Stimulated activated CD8-positive, alpha-beta memory T cell treated with anti-CD3 and anti-CD28 coated beads, Interleukin-15, amount 100 ng/mL, for 48 hours (primary cell): Measurements from ENCODE around the gene XYLT1.

ENCODE experiments used
- DNase-seq, 2 donors: peaks; one replicate each; pipeline ENCODE4 v3.0.0-alpha.2; 2020; ENCODE audit warnings: low read depth in 2 of 2

The XYLT1 gene

DNA sequence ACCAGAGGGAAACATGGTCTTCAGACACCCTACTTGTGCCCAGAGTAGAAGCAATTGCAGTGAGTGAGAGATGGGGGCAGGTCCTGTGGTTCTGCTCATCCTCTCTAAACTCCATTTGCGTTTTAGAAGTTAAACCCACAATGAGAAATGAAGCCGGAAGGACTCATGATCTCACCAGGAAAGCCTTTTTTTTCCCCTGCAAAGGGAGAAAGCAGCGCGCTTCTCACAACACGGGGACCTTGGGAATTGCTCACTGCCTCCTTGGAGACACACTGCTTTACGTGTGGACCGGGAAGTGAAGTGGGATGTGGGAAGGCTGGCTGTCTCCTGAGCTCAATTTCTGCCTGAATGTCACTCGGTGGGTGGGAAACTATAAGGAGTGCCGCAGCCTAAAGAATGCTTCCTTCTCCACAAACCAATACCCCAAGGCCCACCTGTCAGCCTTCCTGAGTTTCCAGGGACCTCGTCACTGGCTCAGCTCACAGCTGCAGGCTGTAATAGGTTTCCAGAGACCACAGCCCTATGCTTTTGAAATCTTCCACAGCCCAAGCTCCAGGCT, 365.4 kb downstream of the XYLT1 start:
- DNase-seq: no peak

DNA sequence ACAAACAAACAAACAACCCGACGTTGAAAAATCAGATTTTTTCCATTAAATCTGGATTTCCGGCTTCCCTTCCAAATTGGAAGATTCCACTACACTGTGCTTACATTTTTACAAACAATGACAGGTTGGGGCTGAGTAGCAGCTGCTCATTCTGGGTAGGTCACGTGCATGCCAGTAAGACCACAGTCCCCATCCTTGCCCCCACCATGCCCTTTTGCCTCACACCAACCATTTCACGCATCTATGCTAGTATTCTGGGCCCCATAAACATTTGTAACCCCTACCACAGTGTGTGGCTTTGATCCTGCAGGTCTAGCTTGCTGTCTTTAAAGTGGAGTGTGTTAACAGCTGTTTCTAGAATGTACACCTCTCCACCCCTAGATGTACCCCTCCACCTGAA, 366.1 kb downstream of the XYLT1 start:
- DNase-seq: no peak

DNA sequence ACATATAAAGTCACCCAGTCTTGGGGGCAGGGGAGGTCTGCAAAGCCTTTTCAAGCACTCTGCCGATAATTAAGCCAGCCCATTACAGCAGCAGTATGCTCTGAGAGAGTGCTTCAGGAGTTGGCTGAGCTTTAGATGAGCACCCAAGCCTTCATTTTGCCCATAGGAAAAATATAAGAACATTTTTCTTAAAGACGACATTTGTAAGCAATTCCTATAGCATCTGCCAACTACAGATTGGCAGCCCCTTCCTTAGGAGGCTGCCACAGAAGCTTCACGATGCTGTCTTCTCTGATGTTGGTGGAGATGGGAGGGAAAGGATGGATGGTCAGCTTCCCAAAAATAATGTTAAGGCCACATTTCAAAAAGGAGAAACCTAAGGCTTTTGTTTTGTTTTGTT, 367.5 kb downstream of the XYLT1 start:
- DNase-seq: no peak

DNA sequence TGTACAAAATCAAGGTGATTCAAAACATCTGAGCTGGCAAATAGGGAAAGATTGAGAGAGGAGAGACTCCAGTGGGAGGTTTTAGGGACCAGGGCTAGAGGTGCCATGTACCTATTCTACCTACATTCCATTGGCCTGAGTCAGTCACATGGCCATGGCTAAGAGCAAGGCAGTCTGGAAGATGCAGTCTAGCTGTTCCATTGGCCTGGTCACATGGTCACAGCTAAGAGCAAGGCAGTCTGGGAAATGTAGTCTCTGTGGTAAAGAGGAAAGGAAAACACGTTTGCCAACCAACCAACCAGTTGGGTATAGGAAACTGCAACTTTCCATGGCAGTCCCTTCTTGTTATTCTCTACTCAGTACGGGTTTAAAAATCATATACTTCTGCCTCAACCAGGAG, 369.1 kb downstream of the XYLT1 start:
- DNase-seq: no peak

DNA sequence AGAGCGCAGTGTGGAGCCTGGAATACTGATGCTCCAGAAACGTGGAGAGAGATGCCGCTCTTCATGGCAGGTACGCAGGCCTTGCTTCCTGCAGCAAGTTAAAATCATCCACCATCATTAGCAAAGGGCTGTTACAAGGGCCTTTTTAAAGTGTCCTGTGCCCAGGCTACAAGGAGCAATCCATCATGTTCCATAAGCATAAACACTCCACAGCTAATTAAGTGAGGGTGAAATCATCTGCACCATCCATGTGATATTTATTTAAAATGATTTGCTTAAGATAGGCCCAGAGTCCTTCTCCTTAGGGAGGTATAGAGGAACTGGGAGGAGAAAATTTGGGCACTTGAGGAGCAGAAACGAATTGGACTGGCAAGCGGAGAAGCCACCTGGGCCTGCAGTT, 372.1 kb downstream of the XYLT1 start:
- no peak for DNase-seq

DNA sequence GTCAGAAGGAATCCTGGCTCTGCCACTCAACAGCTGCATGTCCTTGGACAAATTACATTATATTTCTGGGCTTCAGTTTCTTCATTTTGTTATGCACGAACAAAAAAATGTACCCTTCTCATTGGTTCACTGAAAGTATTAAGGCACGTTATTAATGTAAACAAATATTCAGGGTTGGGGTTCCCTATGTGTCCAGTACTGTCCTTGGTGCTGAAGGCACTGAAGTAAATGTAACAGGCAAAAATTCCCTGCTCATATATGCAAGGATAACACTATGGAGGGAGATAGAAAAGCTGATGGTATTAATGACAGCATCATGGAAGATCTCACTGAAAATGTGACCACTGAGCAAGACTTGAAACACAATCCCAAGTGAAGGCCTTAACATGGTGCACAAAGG, 386.6 kb downstream of the XYLT1 start:
- no peak for DNase-seq

DNA sequence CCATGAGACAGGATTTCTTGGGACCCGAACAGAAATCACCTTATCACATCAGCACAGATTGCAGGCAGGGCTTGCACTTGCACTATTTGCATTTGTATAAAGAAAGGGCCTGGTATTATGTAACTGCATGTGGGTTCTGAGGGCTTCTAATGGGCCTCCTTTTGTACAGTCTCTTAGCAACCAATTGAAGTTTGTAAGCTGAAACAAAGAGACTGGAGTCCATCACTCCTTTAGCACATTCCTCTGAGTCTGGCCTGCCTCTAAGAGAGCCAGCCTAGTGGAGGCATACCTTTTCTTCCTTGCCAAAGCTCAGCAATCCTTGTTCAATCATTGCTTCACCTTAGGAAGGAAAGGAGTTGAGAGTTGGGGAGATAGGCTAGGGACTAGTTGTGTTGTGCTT, 387.1 kb downstream of the XYLT1 start:
- DNase-seq: no peak

DNA sequence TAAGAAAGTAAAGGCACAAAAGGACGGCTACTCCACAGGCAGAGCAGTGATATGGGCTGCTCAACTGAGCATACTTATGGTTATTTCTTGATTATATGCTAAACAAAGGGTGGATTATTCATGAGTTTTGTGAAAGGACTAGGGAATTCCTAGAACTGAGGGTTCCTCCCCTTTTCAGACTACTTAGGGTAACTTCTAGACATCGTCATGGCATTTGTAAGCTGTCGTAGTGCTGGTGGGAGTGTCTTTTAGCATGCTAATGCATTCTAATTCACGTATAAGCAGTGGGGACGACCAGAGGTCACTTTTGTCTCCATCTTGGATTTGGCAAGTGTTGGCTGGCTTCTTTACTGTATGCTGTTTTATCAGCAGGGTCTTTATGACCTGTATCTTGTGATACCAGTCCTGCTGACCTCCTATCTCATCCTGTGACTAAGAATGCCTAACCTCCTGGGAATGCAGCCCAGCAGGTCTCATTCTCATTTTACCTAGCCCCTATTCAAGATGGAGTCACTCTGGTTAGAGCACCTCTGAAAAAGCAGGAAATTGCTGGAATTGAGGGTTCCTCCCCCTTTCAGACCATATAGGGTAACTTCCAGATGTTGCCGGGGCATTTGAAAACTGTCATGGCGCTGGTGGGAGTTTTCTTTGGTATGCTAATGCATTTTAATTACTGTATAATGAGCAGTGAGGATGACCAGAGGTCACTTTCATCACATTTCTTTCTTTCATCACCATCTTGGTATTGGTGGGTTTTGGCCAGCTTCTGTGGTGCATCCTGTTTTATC, 388.5 kb downstream of the XYLT1 start:
- DNase-seq: no peak

DNA sequence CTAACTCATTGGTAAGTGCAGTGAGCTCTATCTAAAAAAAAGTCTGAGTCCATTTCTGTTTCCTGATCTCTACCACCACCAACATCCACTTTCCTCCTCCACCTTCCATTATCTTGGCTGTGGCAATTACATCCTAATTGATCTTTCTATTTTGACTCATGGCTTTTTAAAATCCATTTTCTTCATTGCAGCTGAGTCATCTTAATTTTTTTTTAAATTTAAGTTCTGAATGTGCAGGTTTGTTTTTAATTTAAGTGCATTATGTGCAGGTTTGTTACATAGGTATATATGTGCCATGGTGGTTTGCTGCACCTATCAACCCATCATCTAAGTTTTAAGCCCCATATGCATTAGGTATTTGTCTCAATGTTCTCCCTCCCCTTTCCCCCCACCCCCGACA, 390.7 kb downstream of the XYLT1 start:
- no peak for DNase-seq

DNA sequence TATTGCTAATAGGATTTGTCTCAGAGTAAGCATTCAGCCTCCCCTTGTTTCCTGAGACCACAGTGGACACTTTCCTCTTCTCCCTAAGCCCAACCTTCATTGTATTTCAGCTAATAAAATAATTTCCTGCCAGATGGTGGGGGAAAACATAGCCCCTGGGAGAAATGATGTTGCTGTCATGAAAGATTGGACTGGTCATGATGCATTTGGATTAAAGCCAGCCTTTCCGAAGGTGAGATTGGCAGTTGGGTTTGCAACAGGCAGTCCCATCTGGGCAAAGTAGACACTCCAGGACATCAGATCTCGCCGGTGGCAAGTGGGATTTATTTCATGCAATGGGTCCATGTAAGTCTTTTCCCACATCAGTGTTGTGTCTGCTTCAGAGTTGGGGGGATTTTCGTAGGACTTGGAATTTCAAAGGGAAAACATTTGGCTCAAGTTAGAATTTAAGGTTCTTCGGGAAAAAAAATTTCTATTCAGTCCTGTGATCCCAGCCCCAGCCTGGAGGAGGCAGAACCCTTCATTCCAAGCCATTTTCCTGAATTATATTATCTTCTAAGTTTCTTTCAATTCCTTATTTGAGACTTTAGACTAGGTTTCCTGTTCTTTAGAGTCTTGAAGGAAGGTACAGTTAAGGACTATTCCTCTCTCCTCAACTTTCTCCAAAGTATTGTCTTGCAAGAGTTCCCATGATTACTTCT, 391.7 kb downstream of the XYLT1 start:
- no peak for DNase-seq

DNA sequence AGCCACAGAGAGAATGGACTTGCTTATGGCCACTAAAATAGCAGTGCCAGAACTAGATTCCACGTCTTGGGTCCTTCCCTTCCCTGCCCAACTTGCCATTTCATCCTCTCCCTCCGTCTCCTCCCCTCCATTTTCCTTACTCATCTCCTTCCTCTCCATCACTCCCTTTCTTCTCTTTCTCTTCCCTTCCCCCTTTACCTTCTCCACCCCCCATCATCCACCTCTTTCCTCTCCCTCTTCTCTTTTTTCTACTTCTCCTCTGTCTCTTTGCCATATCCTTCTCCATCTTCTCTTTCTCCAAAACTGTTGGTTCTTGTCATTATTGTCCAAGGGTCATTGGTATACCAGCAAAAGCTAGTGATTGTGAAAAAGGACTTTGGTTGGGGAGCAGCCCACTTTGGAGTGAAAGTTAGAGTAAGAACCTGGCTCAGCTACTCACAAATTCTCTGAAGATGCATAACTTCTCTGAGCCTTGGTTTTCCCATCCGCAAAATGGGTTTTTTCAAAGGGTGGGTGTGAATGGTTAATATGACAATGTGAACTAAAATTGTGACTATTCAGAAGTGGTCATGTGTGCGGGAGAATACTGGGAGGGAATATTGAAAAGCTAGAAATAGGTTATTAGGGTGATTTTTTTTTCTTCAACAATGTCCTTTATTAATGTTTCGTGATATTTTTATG, 393.8 kb downstream of the XYLT1 start:
- no peak for DNase-seq

DNA sequence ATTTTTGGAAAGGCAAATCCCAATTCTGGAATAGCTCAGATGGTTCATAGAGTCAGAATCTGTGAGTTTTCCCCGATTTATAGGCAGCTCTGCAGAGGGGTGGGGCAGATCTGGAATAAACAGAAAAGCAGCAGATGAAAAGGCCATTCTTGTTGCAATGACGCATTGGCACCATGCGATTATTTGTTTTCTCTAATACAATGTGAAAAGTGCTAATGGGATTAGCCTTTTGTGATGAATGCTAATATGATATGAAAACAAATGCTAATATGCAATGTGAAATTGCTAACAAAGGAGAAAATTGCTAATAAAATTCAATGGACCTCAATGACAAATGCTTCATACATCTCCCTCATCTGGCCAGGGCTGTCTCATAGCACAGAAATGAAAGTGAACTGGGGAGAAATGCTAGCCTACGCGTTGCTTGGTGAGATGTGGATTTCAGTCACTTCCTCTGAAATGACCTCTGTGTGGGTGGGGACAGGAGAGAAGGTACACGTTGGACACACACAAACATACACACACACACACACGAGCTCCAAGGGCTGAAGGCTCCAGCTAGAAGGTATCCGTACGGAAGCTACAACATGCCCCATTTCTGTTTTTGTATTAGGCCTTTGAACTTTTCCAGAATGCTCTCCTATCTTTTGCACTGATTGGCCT, 394.5 kb downstream of the XYLT1 start:
- DNase-seq: no peak

DNA sequence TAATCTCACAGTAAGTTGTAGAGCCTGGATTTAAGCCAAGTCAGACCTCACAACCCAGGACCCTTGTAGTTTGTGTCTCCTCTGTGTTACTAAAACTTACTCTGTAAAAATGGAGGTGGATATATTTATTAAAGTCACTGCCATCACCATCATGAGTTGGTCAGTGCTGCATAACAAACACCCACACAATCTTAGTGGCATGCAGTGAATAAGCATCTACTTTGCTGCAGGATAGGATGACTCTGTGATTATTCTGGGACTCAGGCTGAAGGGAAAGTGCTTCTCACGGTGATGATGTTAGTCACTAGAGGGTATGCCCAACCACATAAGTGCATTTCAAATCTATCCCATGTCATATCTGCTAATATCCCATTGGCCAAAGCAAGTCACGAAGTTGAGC, 398.7 kb downstream of the XYLT1 start:
- no peak for DNase-seq

DNA sequence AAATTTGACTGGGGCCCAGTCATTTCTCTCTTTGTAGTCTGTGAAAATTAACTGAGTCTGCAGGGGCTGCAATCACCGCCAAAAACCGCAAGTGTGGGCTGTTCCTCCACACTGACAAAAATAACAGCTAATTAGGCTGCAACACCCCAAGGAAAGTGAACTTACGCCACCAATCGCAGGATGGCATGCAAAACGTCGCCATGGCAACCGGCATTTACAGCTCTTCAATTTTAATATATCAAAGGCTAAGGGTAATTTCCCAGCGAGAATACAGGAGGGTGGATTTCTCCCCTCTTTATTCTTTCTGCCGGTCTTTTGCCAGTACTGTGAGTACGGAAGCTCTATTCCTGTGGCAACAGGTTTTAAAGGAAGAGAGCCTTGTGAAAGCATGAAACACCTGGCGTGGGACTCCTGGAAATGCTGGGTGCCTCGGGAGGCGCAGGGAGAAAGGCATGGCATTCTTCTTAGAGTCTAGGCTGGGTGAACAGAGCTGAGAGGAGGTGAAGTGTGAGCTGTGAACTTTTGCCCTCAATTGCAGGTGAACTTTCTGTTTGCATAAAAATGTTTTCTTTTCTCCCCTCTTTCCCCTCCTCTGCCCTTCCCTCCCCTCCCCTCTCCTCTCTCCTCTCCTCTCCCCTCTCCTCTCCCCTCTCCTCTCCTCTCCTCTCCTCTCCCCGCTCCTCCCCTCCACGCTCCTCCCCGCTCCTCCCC, 399.7 kb downstream of the XYLT1 start:
- DNase-seq: peak; percentile 67 to 72

DNA sequence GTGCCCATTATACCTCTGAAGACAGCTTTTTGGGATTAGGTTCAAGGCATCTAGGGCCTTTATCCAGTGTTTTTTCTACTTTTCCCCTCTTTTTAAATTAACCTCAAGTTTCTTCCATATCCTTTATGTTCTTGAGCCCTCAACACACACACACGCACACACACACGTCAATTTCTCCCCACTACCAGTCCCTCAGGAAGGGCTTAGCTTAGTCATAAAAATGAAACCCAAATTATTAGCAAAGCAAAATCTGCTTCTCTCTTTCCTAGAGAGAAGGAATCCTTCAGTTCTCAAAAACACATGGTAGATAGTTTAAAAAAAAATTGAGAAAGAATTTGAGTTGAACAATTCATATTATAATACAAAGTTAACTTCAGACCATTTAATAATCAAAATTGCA, 401.1 kb downstream of the XYLT1 start:
- DNase-seq: no peak

DNA sequence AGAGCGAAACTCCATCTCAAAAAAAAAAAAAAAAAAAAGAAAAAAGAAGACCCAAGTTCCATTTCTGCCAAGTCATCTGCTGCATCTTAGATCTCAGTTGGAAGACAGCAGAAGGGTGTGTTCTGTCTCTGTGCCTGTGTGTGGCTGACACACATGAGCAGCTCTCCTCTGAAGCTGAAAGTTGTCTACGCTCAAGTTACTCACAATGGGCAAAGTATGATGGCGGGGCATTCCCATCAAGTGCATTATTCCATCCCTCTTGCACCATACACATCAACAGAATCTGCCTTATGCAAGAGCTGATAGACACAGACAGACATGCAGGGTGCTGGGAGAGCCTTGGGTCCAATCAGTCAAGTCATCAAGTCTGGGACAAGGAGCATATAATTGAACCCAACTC, 402.2 kb downstream of the XYLT1 start:
- no peak for DNase-seq

DNA sequence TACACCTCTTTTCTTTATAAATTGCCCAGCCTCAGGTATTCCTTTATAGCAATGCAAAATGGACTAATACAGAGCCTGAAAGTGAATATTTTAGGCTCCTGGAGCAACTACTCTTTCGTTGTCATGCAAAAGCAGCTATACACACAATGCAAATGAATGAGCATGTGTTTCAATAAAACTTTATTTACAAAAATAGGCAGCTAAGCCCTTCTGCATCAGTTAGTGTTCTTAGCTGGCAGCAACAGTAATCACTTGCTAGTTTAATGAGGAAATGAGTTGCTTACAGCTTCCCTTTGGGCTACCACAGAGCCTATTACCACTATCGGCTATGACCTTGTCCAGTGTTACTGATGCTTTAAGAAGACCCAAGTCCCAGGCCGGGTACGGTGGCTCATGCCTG, 402.9 kb downstream of the XYLT1 start:
- DNase-seq: no peak

DNA sequence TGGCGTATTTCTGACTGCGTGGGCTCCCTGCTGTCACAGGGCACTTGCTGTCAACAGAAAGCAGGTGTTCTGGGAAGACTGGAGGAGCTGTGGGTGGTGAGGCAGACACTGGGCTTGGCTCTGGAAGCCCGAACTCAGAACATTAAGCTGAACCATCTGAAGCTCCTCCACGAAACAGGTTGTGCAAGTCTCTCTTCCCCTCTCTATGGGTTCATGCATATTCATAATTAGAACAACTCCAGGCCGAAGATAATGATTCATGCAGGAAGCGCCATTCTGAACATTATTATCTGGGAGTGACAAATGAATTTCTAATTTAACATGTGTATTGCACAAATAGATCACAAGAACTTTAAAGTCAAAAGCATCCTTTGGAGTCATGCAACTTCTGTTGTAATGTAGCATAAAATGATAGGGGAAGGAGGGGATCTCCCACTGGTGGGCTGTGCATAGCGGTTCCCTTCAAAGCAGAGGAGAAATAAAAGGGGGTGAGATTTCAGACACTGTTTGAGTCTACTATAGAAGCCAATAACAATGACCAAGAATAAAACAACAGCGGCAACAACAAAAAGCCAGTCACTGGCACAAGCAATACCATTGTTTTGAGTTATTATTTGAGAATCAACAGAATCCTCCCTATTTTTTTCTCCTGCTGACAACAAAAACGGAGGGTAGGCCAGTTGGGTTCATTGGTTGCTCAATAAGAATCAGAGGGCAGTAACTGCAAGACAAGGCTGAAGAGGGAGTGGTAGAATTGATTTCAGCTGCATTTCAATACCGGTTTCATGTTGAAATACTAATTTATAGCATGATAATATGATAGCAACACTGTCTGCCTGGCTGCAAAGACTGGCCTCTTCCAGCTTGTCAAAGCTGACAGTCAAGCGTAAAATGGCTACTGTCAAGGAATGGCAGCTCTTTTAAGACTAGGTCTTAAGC, 407.3 kb downstream of the XYLT1 start:
- no peak for DNase-seq

DNA sequence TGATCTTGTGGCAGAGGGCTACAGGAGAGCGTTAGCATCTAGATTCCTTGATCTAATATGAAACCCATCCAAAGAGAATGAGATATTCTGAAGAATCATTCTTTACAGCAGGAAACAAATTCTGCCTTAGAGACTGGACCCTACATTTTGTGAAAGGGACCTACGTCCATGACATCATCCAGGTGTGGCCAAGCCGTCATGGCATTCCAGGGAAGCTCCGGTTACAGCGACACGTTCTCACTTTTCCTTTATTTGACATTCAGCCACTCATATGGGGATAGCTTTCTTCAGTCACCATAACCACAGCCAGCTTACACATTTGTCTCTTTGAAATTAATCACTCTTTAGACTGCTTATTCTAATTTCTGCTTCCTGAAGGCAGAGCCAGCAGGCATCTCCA, 408.1 kb downstream of the XYLT1 start:
- no peak for DNase-seq

DNA sequence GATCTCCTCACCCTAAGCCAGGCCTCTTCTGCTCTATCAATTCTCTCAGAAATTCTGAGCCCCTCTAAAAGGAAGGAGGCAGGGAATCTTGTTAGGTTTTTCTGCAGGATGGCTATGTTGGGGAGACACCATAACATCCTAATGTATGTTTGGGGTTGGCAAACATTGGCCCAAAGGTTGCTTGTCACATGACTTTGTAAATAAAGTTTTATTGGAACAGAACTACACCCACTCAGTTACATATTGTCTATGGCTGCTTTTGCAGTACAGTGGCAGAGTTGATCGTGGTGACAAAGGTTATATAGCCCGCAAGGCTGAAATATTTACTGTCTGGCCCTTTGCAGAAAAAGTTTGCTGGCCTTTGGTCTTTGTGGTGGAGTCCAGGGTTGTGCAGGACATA, 409.4 kb downstream of the XYLT1 start:
- no peak for DNase-seq
